ENCODE data around the gene DOCK10.

DOCK10 gene

GRCh38 chr2:224871813-224872212 lies 170.5 kb downstream of the DOCK10 start:
- H3K4me3 ChIP-seq (replicated peaks; ENCODE audit: low read depth, low read length), result no peak overlapping the region
- TF ChIP-seq CTCF (IDR thresholded peaks at IDR 0.05; ENCODE audit: low read depth, low read length, missing control alignments), result no peak
- DNase-seq (ENCODE audit: extremely low read depth, low read depth), result no peak

GRCh38 chr2:224870341-224870740 lies 171.9 kb downstream of the DOCK10 start:
- no peak for DNase-seq (ENCODE audit: extremely low read depth, low read depth)
- TF ChIP-seq CTCF (IDR thresholded peaks at IDR 0.05; ENCODE audit: low read depth, low read length, missing control alignments), result no peak
- H3K4me3 ChIP-seq (replicated peaks; ENCODE audit: low read depth, low read length), result no peak overlapping the region

GRCh38 chr2:224869601-224870233 lies 172.6 kb downstream of the DOCK10 start:
- DNase-seq (ENCODE audit: extremely low read depth, low read depth), result peak; percentile 64
- no peak overlapping the region for H3K4me3 ChIP-seq (replicated peaks; ENCODE audit: low read depth, low read length)
- TF ChIP-seq CTCF (IDR thresholded peaks at IDR 0.05; ENCODE audit: low read depth, low read length, missing control alignments), result no peak

GRCh38 chr2:224865016-224865415 lies 177.3 kb downstream of the DOCK10 start:
- TF ChIP-seq CTCF (IDR thresholded peaks at IDR 0.05; ENCODE audit: low read depth, low read length, missing control alignments), result no peak
- no peak overlapping the region for H3K4me3 ChIP-seq (replicated peaks; ENCODE audit: low read depth, low read length)
- DNase-seq (ENCODE audit: extremely low read depth, low read depth), result no peak

GRCh38 chr2:224861266-224861665 lies 181.0 kb downstream of the DOCK10 start:
- no peak overlapping the region for H3K4me3 ChIP-seq (replicated peaks; ENCODE audit: low read depth, low read length)
- TF ChIP-seq CTCF (IDR thresholded peaks at IDR 0.05; ENCODE audit: low read depth, low read length, missing control alignments), result no peak
- no peak for DNase-seq (ENCODE audit: extremely low read depth, low read depth)

- no peak overlapping the region for H3K4me3 ChIP-seq (replicated peaks; ENCODE audit: low read depth, low read length)
- no peak for DNase-seq (ENCODE audit: extremely low read depth, low read depth)
- no peak for TF ChIP-seq CTCF (IDR thresholded peaks at IDR 0.05; ENCODE audit: low read depth, low read length, missing control alignments)
Measured at GRCh38 chr2:224860786-224861185, 181.5 kb downstream of the DOCK10 start.

GRCh38 chr2:224851811-224852210 lies 190.5 kb downstream of the DOCK10 start:
- no peak for DNase-seq (ENCODE audit: extremely low read depth, low read depth)
- no peak overlapping the region for H3K4me3 ChIP-seq (replicated peaks; ENCODE audit: low read depth, low read length)
- TF ChIP-seq CTCF (IDR thresholded peaks at IDR 0.05; ENCODE audit: low read depth, low read length, missing control alignments), result no peak
